ENCODE measurements around the gene MAFF. TPM values are rescaled to one million over a fixed set of nuclear protein-coding genes. Genes with fewer than 3 reads are reported as not detected.
"Not testable (repeated sequence)": the region's sequence is repeated elsewhere in the genome, so short reads cannot be mapped to it uniquely, and the experiment has no call there.

Gene MAFF
- total RNA-seq, 1 donor from 2014 or later = 3.9 TPM

DNA sequence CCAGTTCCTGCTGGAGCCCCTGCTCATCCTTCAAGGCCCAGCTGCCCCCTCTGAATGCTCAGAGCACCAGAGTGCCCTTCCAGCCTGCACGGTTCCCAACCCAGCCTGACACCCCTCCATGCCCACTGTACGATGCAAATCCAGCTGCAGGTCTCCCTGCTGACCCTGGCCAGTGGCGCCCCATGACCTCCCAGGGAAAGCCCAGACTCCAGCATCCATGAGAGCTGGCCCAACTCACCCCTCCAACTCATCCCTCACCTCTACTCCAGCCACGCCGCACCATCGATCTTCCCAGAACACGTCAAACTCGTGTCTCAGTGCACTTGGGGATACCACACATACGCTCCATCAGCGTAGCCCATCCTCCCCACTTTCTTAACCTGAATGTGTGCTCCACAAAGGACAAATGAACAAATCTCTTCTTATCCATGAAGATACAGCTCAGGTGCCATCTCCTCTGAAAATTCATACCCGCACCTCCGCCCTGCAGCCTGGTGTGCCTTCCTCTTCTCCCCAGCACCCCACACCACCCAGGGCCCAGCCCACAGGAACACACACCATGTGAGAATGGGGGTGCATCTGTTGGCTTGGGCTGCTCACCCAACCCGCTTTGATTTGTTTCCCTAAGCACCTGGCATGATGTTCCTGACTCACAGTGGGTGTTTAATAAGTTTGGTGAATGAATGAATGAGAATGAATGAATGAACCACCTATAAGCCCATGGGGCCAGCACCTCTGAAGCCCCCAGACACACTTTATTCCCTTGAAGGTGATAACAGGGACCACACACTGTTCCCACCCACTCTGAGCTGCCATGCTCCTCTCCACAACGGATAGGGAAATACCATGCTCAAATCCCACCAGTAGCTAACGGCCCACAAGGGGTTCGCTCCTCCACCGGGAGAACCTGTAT lies 26.3 kb upstream of the MAFF start:
- no peak for DNase-seq (ENCODE audit: low read depth, low spot score)
- no peaks in the 10 kb centered on the region for H3K27me3 Mint-ChIP-seq (ENCODE audit: low read depth)
- peak overlapping the region; percentile 29 for H3K27ac Mint-ChIP-seq (ENCODE audit: unreplicated experiment)
- TF ChIP-seq, protein P1, sequence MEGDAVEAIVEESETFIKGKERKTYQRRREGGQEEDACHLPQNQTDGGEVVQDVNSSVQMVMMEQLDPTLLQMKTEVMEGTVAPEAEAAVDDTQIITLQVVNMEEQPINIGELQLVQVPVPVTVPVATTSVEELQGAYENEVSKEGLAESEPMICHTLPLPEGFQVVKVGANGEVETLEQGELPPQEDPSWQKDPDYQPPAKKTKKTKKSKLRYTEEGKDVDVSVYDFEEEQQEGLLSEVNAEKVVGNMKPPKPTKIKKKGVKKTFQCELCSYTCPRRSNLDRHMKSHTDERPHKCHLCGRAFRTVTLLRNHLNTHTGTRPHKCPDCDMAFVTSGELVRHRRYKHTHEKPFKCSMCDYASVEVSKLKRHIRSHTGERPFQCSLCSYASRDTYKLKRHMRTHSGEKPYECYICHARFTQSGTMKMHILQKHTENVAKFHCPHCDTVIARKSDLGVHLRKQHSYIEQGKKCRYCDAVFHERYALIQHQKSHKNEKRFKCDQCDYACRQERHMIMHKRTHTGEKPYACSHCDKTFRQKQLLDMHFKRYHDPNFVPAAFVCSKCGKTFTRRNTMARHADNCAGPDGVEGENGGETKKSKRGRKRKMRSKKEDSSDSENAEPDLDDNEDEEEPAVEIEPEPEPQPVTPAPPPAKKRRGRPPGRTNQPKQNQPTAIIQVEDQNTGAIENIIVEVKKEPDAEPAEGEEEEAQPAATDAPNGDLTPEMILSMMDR (conservative IDR thresholded peaks at IDR 0.05) = no peak
- H3K9me3 Mint-ChIP-seq = no peaks in the 10 kb centered on the region
- peaks cover 30% of the 10 kb centered on the region for H3K4me1 Mint-ChIP-seq
- no peak overlapping the region for H3K4me3 Mint-ChIP-seq
- H3K36me3 Mint-ChIP-seq (ENCODE audit: low read depth) = no peaks in the 10 kb centered on the region

DNA sequence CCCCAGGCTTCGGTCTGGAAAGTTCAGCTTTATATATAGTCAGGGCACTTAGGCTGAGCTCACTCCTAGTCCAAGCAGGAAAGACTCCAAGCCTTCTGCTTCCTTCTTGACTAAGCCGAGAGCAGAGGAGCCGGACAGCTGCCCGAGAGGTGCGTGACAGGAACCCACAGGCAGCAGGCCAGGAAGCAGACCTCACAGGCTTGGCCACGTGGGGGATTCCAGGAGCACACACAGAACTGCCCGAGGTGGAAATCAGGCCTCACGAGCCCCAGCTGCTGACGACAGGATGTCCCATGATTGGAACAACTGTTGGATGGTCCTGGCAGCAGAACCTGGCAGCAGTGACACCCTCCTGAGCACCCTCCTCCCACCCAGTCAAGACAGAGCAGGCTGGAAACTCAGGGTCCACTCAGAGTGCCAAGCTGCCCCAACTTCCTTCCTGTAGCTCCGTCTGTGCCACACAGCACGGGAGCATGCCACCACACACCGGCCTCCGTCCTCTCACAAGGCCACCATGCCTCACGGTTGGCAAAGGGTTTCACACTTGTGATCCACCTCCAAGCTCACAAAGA lies 25.5 kb upstream of the MAFF start:
- no peaks in the 10 kb centered on the region for H3K27me3 Mint-ChIP-seq (ENCODE audit: low read depth)
- TF ChIP-seq, protein P1 (conservative IDR thresholded peaks at IDR 0.05) = no peak
- no peaks in the 10 kb centered on the region for H3K9me3 Mint-ChIP-seq
- H3K4me3 Mint-ChIP-seq = no peak overlapping the region
- DNase-seq (ENCODE audit: low read depth, low spot score) = no peak
- no peaks in the 10 kb centered on the region for H3K36me3 Mint-ChIP-seq (ENCODE audit: low read depth)
- peak overlapping the region; percentile 62 for H3K27ac Mint-ChIP-seq (ENCODE audit: unreplicated experiment)
- peaks cover 36% of the 10 kb centered on the region for H3K4me1 Mint-ChIP-seq

DNA sequence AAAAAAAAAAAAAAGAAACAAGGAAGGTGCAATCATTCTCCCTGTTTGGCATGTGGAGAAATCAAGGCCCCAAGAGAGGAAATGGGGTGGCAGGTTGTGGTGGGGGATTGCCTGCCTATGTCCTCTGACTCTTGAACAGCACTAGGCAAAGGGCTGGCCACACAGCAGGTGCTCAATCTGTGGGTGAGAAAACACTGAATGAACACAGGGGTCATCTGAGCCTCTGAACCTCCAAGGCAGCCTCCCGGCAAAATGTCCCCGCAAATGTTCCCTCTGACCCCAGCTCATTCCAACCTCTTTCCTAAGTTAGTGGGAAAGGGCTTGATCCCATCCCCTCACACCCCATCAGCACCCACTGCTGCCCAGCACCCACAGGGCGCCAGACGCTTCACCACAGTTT lies 24.8 kb upstream of the MAFF start:
- TF ChIP-seq, protein P1 (conservative IDR thresholded peaks at IDR 0.05) = no peak
- Mint-ChIP-seq H3K36me3 (ENCODE audit: low read depth) (no peaks in the 10 kb centered on the region), H3K4me3 (peak overlapping the region; percentile 15), H3K27ac (ENCODE audit: unreplicated experiment) (peak overlapping the region; percentile 62), H3K4me1 (peaks cover 41% of the 10 kb centered on the region), H3K27me3 (ENCODE audit: low read depth) (no peaks in the 10 kb centered on the region), H3K9me3 (no peaks in the 10 kb centered on the region)
- no peak for DNase-seq (ENCODE audit: low read depth, low spot score)

DNA sequence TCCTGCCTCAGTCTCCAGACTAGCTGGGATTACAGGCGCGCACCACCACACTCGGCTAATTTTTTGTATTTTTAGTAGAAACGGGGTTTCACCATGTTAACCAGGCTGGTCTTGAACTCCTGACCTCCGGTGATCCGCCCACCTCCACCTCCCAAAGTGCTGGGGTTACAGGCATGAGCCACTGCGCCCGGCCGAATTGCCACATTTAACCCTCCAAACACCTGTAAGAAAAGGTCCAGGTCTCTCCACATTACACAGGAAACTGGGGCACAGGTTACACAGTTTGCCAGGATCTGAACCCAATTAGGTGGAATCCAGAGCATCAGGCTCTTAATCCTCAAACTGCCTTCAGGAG lies 24.2 kb upstream of the MAFF start:
- H3K27me3 Mint-ChIP-seq (ENCODE audit: low read depth); DNase-seq (ENCODE audit: low read depth, low spot score); H3K36me3 Mint-ChIP-seq (ENCODE audit: low read depth); H3K9me3 Mint-ChIP-seq: not testable (repeated sequence)
- peak overlapping the region; percentile 11 for H3K4me3 Mint-ChIP-seq
- peak overlapping the region; percentile 22 for H3K27ac Mint-ChIP-seq (ENCODE audit: unreplicated experiment)
- H3K4me1 Mint-ChIP-seq = peaks cover 41% of the 10 kb centered on the region

DNA sequence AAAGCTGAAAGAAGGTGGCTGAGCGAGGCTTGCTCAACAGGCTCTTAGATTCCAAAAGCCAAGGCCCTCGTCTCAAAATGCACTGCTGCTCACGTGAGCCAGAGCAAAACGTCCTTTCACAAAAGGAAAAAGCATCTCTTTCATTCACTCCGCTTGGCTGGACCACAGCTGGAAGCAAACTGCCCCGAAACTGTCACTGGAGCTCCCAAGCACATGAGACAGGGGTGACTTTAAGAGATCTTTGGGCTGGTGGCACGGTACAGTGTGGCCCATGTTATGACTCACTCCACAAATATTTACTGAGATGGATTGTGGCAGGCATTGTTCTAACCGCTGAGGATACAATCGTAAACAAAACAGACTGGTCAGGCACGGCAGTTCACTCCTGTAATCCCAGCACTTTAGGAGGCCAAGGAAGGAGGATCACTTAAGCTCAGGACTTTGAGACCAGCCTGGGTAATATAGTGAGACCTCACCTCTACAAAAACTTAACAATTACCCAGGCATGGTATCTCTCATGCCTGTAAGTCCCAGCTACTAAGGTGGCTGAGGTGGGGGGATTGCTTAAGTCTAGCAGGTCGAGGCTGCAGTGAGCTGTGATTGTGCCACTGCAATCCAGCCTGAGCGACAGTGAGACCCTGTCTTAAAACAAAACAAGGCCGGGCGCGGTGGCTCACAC lies 23.7 kb upstream of the MAFF start:
- H3K4me1 Mint-ChIP-seq = peaks cover 41% of the 10 kb centered on the region
- TF ChIP-seq, protein P1 (conservative IDR thresholded peaks at IDR 0.05) = no peak
- peak overlapping the region; percentile 22 for H3K27ac Mint-ChIP-seq (ENCODE audit: unreplicated experiment)
- no peaks in the 10 kb centered on the region for H3K36me3 Mint-ChIP-seq (ENCODE audit: low read depth)
- no peaks in the 10 kb centered on the region for H3K27me3 Mint-ChIP-seq (ENCODE audit: low read depth)
- peak overlapping the region; percentile 11 for H3K4me3 Mint-ChIP-seq
- no peak for DNase-seq (ENCODE audit: low read depth, low spot score)
- H3K9me3 Mint-ChIP-seq = no peaks in the 10 kb centered on the region

DNA sequence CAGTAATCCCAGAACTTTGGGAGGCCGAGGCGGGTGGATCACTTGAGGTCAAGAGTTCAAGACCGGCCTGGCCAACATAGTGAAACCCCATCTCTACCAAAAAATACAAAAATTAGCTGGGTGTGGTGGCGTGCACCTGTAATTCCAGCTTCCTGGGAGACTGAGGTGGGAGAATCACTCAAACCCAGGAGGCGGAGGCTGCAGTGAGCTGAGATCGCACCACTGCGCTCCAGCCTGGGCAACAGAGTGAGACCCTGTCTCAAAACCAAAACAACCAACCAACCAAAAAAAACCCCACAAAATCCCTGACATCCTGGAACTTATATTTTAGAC lies 23.2 kb upstream of the MAFF start:
- H3K9me3 Mint-ChIP-seq; H3K27ac Mint-ChIP-seq (ENCODE audit: unreplicated experiment); H3K27me3 Mint-ChIP-seq (ENCODE audit: low read depth); H3K36me3 Mint-ChIP-seq (ENCODE audit: low read depth); DNase-seq (ENCODE audit: low read depth, low spot score); H3K4me3 Mint-ChIP-seq: not testable (repeated sequence)
- peaks cover 41% of the 10 kb centered on the region for H3K4me1 Mint-ChIP-seq

Measured in neural crest cell (in vitro differentiated cells).